Body of pancreas (tissue), 4 donors: ENCODE data around the gene ACTR3C.
"Not testable (repeated sequence)": the region's sequence is repeated elsewhere in the genome, so short reads cannot be mapped to it uniquely, and the experiment has no call there.

ENCODE experiments used
- CTCF ChIP-seq, 7 experiments: fragments of 450-650 bp in 4 of 7; fragments of 200-600 bp in 3 of 7; sonication (generic) in 3 of 7; IDR thresholded peaks; one replicate each; pipeline ENCODE4 v1.5.1; 2016 to 2019; ENCODE audit warnings: antibody characterized with exemption in 7 of 7
- POLR2A ChIP-seq, 3 donors: fragments of 450-650 bp; IDR thresholded peaks; one replicate each; pipeline ENCODE4 v1.6.1; 2016; ENCODE audit warnings: antibody characterized with exemption in 3 of 3, mild to moderate bottlenecking in 2 of 3

GRCh38 chr7:150295027-150295426 lies 28.3 kb downstream of the ACTR3C start:
- not testable (repeated sequence) for TF ChIP-seq CTCF, POLR2A (IDR thresholded peaks at IDR 0.05)
